AG09319 (cell line): ENCODE data around the gene CNTN1.

Experiments
- DNase-seq: peaks from one replicate; pipeline ENCODE4 v3.0.0-alpha.2; 2010; ENCODE audit warnings: low read depth; ENCODE audit errors: extremely low read depth
- CTCF ChIP-seq: IDR thresholded peaks from 2 replicates; pipeline ENCODE4 v1.5.1; 2011; ENCODE audit warnings: low read depth, mild to moderate bottlenecking, inconsistent platforms, low read length, moderate library complexity

CNTN1 gene

DNA sequence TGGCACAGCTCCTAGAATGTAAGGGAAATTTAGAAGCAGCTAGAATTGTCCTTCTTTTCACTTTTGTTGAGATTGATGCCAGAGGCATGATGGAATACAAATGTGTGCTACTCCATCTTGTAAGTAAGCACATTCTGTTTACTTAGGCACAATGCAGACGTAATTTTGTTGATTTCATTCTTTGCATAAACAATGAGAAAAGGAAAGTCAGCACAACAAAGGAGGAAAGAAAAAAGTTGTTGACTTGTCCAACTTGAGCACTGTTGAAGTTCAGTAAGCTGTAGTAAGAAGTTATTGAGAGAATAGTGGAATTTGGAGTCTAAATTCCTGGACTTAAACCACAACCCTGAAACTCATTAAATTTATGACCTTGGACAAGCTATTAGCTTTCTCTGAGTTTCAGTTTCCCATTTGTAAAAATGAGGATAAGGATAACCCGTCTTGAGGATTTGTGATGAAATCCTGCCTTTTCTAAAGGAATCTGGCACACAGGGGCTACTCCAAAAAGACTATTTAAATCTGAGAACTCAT lies 19.4 kb upstream of the CNTN1 start:
- no peak for DNase-seq
- TF ChIP-seq CTCF, result no peak

DNA sequence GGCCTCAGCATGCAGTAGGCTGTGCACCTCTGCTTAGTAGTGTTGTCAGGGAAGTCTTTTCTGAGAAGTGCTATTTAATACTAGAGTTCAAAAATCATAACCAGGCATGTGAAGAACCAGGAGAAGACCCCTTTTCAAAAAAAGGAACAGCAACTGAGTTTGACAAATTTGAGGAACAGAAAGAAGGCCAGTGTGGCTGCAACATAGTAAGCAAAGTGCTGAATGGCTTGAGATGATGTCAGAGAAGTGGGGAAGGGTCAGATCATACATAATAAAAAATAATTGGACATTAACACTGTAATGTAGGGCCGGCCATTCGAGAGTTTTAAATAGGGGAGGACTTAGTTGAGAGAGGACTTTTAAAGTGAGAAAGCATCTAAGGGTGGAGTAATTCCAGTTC lies 11.1 kb upstream of the CNTN1 start:
- no peak for DNase-seq
- TF ChIP-seq CTCF, result no peak

DNA sequence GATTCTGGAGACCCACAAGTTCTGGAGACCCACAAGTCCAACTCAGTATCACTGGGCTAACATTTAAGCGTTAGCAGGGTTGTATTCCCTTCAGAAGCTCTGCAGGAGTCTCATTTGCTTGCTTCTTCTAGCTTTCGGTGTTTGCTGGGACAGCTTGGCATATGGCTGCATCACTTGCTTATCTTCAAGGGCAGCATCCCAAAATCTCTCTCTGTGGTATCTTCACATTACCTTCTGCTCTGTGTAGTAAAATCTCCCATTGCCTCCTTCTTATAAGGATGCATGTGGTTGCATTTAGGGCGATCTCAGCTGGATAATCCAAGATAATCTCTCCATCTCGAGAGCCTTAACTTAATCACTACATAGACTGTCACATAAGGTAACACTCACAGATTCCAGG lies 7.3 kb upstream of the CNTN1 start:
- no peak for TF ChIP-seq CTCF
- no peak for DNase-seq

- DNase-seq, result no peak
- no peak for TF ChIP-seq CTCF
These were observed 4.0 kb upstream of the CNTN1 start for GRCh38 chr12:40688085-40688725.

- no peak for DNase-seq
These were observed 2.7 kb upstream of the CNTN1 start for GRCh38 chr12:40689576-40689975.

GRCh38 chr12:40692765-40693206 lies 547 bp downstream of the CNTN1 start:
- no peak for DNase-seq
- no peak for TF ChIP-seq CTCF

More at GRCh38 chr12:40689576-40689975, 2.7 kb upstream of the CNTN1 start:
- TF ChIP-seq CTCF, result no peak

- DNase-seq, result no peak
- no peak for TF ChIP-seq CTCF
These were observed 1.1 kb downstream of the CNTN1 start for GRCh38 chr12:40693207-40693821.
